WTC11 (cell line): ENCODE data around the gene NHS. TPM values are rescaled to one million over a fixed set of nuclear protein-coding genes. Genes with fewer than 3 reads are reported as not detected.

Experiments
- ATAC-seq: fragments of 200-7000 bp; cut with Tn5 transposase; 2 replicates; pipeline ENCODE4 v1.10.0; 2021; ENCODE audit warnings: mild to moderate bottlenecking, moderate library complexity
- CTCF ChIA-PET: fragments of 300-600 bp; sonication (Branson Sonifier 250); formaldehyde crosslinking; loops from one replicate; lab custom pipeline; 2021; ENCODE audit warnings: antibody characterized with exemption; lab: Charles Lee
- POLR2A ChIA-PET: fragments of 350-600 bp; sonication (Branson Sonifier 250); formaldehyde crosslinking; loops from one replicate; lab custom pipeline; 2021; ENCODE audit warnings: antibody characterized with exemption; lab: Charles Lee
- DNase-seq: peaks from one replicate; pipeline ENCODE4 v3.0.0; 2021; ENCODE audit warnings: low spot score
- H3K27ac Mint-ChIP-seq: 2 replicates; pipeline ENCODE4 v1.8.0; 2021; ENCODE audit warnings: mixed read lengths
- H3K27me3 Mint-ChIP-seq: 2 replicates; pipeline ENCODE4 v1.8.0; 2021; ENCODE audit warnings: low read depth, mild to moderate bottlenecking, moderate library complexity, mixed read lengths
- H3K36me3 Mint-ChIP-seq: 2 replicates; pipeline ENCODE4 v1.8.0; 2021; ENCODE audit warnings: mixed read lengths
- H3K4me1 Mint-ChIP-seq: 2 replicates; pipeline ENCODE4 v1.8.0; 2022; ENCODE audit warnings: mixed read lengths
- H3K4me3 Mint-ChIP-seq: 2 replicates; pipeline ENCODE4 v1.8.0; 2021; ENCODE audit warnings: mild to moderate bottlenecking, moderate library complexity, mixed read lengths
- H3K9me3 Mint-ChIP-seq: 2 replicates; pipeline ENCODE4 v1.8.0; 2021; ENCODE audit warnings: mixed read lengths
- ELF4 ChIP-seq: sonication (generic); formaldehyde crosslinking; IDR thresholded peaks from 2 replicates; pipeline ENCODE4 v1.8.1; 2022; ENCODE audit warnings: low read depth, mild to moderate bottlenecking, moderate library complexity, missing genetic modification reagents
- ESRRA ChIP-seq: sonication (generic); formaldehyde crosslinking; IDR thresholded peaks from 2 replicates; pipeline ENCODE4 v1.8.1; 2022; ENCODE audit warnings: mild to moderate bottlenecking, missing genetic modification reagents, borderline replicate concordance
- GABPB1 ChIP-seq: sonication (generic); formaldehyde crosslinking; IDR thresholded peaks from 2 replicates; pipeline ENCODE4 v1.8.1; 2023; ENCODE audit warnings: mild to moderate bottlenecking, missing genetic modification reagents
- GRHL2 ChIP-seq: fragments of 250-450 bp; sonication (Bioruptor Pico); IDR thresholded peaks from 2 replicates; pipeline ENCODE4 v1.8.0; 2022; ENCODE audit warnings: mild to moderate bottlenecking, moderate library complexity; ENCODE audit not compliant: insufficient replicate concordance, severe bottlenecking
- GTF2I ChIP-seq: fragments of 250-450 bp; sonication (Bioruptor Pico); conservative IDR thresholded peaks from 2 replicates; pipeline ENCODE4 v1.4.0; 2021; ENCODE audit warnings: mild to moderate bottlenecking
- HMGA2 ChIP-seq: fragments of 250-450 bp; sonication (Bioruptor Pico); IDR thresholded peaks from 2 replicates; pipeline ENCODE4 v1.4.0; 2021; ENCODE audit warnings: mild to moderate bottlenecking, moderate library complexity
- IRF2 ChIP-seq: sonication (generic); formaldehyde crosslinking; IDR thresholded peaks from 2 replicates; pipeline ENCODE4 v1.8.0; 2022; ENCODE audit warnings: low read depth, missing genetic modification reagents, borderline replicate concordance
- NFATC4 ChIP-seq: fragments of 250-450 bp; sonication (Bioruptor Pico); IDR thresholded peaks from 2 replicates; pipeline ENCODE4 v1.9.0; 2021; ENCODE audit warnings: mild to moderate bottlenecking
- NFE2L1 ChIP-seq: sonication (generic); formaldehyde crosslinking; IDR thresholded peaks from 2 replicates; pipeline ENCODE4 v1.8.1; 2023; ENCODE audit warnings: missing genetic modification reagents
- NR2C2 ChIP-seq: sonication (generic); formaldehyde crosslinking; IDR thresholded peaks from 2 replicates; pipeline ENCODE4 v1.8.0; 2022; ENCODE audit warnings: mild to moderate bottlenecking, missing genetic modification reagents
- PRRX2 ChIP-seq: fragments of 250-450 bp; sonication (Bioruptor Pico); IDR thresholded peaks from 2 replicates; pipeline ENCODE4 v1.8.0; 2021; ENCODE audit warnings: mild to moderate bottlenecking
- SP1 ChIP-seq: sonication (generic); formaldehyde crosslinking; conservative IDR thresholded peaks from 2 replicates; pipeline ENCODE4 v1.8.1; 2022; ENCODE audit warnings: missing genetic modification reagents
- ZBTB21 ChIP-seq: sonication (generic); formaldehyde crosslinking; IDR thresholded peaks from 2 replicates; pipeline ENCODE4 v1.8.1; 2023; ENCODE audit warnings: mild to moderate bottlenecking, missing genetic modification reagents, borderline replicate concordance
- ZNF232 ChIP-seq: sonication (generic); formaldehyde crosslinking; IDR thresholded peaks from 2 replicates; pipeline ENCODE4 v1.8.0; 2022; ENCODE audit warnings: mild to moderate bottlenecking, missing genetic modification reagents
- total RNA-seq: library from RNA; stranded (reverse); gene quantifications from 3 replicates; pipeline ENCODE4 v1.2.3, GENCODE V29; 2021
- TF ChIP-seq, protein P1 (sequence below): sonication (generic); formaldehyde crosslinking; IDR thresholded peaks from 2 replicates; pipeline ENCODE4 v1.8.1; 2023; ENCODE audit warnings: mild to moderate bottlenecking, missing genetic modification reagents
- TF ChIP-seq, protein P2 (sequence below): sonication (generic); formaldehyde crosslinking; IDR thresholded peaks from 2 replicates; pipeline ENCODE4 v1.8.0; 2022; ENCODE audit warnings: mild to moderate bottlenecking, missing genetic modification reagents
- TF ChIP-seq, protein P3 (sequence below): sonication (generic); formaldehyde crosslinking; IDR thresholded peaks from 2 replicates; pipeline ENCODE4 v1.8.0; 2022; ENCODE audit warnings: mild to moderate bottlenecking, missing genetic modification reagents
- TF ChIP-seq, protein P4 (sequence below): sonication (generic); formaldehyde crosslinking; IDR thresholded peaks from 2 replicates; pipeline ENCODE4 v1.8.1; 2023; ENCODE audit warnings: mild to moderate bottlenecking, missing genetic modification reagents, moderate library complexity
- TF ChIP-seq, protein P5 (sequence below): fragments of 250-450 bp; sonication (Bioruptor Pico); conservative IDR thresholded peaks from 2 replicates; pipeline ENCODE4 v1.9.0; 2021; ENCODE audit warnings: mild to moderate bottlenecking
- TF ChIP-seq, protein P6 (sequence below): fragments of 250-450 bp; sonication (Bioruptor Pico); IDR thresholded peaks from 2 replicates; pipeline ENCODE4 v1.9.0; 2021; ENCODE audit warnings: moderate library complexity, mild to moderate bottlenecking, inconsistent platforms, borderline replicate concordance
- TF ChIP-seq, protein P7 (sequence below): sonication (generic); formaldehyde crosslinking; IDR thresholded peaks from 2 replicates; pipeline ENCODE4 v1.8.1; 2022; ENCODE audit warnings: mild to moderate bottlenecking, moderate library complexity, missing genetic modification reagents
- TF ChIP-seq, protein P8 (sequence below): sonication (generic); formaldehyde crosslinking; IDR thresholded peaks from 2 replicates; pipeline ENCODE4 v1.8.1; 2023; ENCODE audit warnings: mild to moderate bottlenecking, missing genetic modification reagents, moderate library complexity
- TF ChIP-seq, protein P9 (sequence below): sonication (generic); formaldehyde crosslinking; IDR thresholded peaks from 2 replicates; pipeline ENCODE4 v1.8.0; 2022; ENCODE audit warnings: mild to moderate bottlenecking, missing genetic modification reagents
- TF ChIP-seq, protein P10 (sequence below): sonication (generic); formaldehyde crosslinking; IDR thresholded peaks from 2 replicates; pipeline ENCODE4 v1.8.1; 2022; ENCODE audit warnings: missing genetic modification reagents, borderline replicate concordance

NHS gene
- total RNA-seq, 1 experiment from 2014 or later, result 5.8 TPM

DNA sequence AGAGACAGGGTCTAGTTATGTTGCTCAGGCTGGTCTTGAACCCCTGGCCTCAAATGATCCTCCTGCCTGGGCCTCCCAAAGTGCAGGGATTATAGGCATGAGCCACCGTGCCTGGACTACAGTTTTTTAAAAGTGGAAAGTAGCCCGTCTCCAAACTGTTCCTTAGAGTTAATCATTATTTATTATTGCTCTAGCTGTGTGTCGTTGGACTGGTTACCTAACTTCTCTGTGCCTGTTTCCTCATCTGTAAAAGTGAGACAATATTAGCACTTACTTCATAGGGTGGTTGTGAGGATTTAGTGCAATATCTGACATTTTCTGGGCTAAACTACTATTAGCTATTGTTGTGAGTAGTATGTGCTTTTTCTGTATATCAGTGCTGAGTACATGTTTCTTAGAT is 210.0 kb downstream of the NHS start (continued):
- TF ChIP-seq ELF4 (CRISPR knock-in tag) (no peak), NR2C2 (CRISPR knock-in tag) (no peak), NFE2L1 (CRISPR knock-in tag) (no peak), PRRX2 (no peak), NFATC4 (CRISPR knock-in tag) (no peak), GABPB1 (CRISPR knock-in tag) (no peak), GRHL2 (CRISPR knock-in tag) (no peak), IRF2 (CRISPR knock-in tag) (no peak), SP1 (CRISPR knock-in tag) (no peak)
- TF ChIP-seq, protein P1, sequence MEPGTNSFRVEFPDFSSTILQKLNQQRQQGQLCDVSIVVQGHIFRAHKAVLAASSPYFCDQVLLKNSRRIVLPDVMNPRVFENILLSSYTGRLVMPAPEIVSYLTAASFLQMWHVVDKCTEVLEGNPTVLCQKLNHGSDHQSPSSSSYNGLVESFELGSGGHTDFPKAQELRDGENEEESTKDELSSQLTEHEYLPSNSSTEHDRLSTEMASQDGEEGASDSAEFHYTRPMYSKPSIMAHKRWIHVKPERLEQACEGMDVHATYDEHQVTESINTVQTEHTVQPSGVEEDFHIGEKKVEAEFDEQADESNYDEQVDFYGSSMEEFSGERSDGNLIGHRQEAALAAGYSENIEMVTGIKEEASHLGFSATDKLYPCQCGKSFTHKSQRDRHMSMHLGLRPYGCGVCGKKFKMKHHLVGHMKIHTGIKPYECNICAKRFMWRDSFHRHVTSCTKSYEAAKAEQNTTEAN (CRISPR knock-in tag), result no peak
- TF ChIP-seq, protein P2, sequence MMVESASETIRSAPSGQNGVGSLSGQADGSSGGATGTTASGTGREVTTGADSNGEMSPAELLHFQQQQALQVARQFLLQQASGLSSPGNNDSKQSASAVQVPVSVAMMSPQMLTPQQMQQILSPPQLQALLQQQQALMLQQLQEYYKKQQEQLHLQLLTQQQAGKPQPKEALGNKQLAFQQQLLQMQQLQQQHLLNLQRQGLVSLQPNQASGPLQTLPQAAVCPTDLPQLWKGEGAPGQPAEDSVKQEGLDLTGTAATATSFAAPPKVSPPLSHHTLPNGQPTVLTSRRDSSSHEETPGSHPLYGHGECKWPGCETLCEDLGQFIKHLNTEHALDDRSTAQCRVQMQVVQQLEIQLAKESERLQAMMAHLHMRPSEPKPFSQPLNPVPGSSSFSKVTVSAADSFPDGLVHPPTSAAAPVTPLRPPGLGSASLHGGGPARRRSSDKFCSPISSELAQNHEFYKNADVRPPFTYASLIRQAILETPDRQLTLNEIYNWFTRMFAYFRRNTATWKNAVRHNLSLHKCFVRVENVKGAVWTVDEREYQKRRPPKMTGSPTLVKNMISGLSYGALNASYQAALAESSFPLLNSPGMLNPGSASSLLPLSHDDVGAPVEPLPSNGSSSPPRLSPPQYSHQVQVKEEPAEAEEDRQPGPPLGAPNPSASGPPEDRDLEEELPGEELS (CRISPR knock-in tag), result no peak
- TF ChIP-seq, protein P3, sequence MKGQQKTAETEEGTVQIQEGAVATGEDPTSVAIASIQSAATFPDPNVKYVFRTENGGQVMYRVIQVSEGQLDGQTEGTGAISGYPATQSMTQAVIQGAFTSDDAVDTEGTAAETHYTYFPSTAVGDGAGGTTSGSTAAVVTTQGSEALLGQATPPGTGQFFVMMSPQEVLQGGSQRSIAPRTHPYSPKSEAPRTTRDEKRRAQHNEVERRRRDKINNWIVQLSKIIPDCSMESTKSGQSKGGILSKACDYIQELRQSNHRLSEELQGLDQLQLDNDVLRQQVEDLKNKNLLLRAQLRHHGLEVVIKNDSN (CRISPR knock-in tag), result no peak
- TF ChIP-seq, protein P4, sequence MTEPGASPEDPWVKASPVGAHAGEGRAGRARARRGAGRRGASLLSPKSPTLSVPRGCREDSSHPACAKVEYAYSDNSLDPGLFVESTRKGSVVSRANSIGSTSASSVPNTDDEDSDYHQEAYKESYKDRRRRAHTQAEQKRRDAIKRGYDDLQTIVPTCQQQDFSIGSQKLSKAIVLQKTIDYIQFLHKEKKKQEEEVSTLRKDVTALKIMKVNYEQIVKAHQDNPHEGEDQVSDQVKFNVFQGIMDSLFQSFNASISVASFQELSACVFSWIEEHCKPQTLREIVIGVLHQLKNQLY (CRISPR knock-in tag), result no peak
- TF ChIP-seq, protein P5, sequence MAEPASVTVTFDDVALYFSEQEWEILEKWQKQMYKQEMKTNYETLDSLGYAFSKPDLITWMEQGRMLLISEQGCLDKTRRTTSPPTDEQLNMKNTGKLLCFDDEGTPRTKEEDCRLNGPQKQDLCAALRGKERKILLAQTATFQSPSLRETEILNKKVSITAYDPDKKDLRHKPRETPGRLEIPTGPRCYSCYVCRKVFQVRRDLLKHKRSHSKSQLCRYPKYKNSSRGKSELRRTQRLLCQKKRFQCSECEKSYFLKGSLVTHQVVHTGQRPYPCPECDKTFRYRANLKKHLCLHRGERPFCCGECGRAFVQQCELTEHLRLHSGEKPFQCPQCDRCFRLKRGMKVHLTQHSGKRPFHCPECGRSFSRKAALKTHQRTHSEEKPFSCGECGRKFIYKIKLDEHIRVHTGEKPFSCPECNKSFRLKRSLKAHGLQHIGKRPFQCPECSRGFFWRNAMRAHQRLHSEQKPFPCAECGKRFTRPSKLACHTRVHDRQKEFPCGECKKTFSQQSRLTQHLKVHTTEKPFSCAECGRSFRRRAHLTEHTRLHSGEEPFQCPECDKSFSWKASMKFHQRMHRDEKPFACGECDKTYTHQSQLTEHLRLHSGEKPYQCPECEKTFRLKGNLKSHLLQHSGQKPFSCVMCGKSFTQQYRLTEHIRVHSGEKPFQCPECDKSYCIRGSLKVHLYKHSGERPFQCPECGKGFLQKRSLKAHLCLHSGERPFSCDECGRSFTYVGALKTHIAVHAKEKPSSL (CRISPR knock-in tag), result no peak
- TF ChIP-seq, all 79 proteins: peak for 0

DNA sequence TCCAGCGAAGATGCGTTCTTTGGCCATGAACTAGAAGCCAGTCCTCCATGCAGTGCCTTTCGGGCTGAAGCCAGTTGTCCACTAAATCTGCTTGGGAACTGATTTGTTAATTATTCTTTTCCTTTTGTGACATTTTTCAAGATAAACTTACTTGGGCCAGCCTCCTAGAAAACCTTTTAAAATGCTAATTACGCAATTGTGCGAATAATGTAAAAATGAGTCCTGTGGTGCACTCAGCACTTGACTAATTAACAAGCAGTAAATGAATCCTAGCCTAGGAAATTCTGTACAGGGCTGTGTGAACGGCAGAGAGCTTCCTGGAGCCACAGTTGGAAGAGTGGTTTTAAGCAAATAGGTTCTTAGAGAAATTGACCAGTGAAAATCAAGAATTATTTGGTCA is 212.4 kb downstream of the NHS start:
- Mint-ChIP-seq H3K9me3 (no peaks in the 10 kb centered on the region), H3K4me1 (peaks cover 24% of the 10 kb centered on the region), H3K4me3 (no peak overlapping the region), H3K27me3 (no peaks in the 10 kb centered on the region), H3K27ac (no peak overlapping the region), H3K36me3 (no peaks in the 10 kb centered on the region)
- ChIA-PET CTCF (no interaction called here), POLR2A (no interaction called here)
- DNase-seq, result no peak
- ATAC-seq, result no peak
- TF ChIP-seq, protein P6, sequence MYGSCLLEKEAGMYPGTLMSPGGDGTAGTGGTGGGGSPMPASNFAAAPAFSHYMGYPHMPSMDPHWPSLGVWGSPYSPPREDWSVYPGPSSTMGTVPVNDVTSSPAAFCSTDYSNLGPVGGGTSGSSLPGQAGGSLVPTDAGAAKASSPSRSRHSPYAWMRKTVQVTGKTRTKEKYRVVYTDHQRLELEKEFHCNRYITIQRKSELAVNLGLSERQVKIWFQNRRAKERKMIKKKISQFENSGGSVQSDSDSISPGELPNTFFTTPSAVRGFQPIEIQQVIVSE (CRISPR knock-in tag), result no peak
- TF ChIP-seq, protein P7, sequence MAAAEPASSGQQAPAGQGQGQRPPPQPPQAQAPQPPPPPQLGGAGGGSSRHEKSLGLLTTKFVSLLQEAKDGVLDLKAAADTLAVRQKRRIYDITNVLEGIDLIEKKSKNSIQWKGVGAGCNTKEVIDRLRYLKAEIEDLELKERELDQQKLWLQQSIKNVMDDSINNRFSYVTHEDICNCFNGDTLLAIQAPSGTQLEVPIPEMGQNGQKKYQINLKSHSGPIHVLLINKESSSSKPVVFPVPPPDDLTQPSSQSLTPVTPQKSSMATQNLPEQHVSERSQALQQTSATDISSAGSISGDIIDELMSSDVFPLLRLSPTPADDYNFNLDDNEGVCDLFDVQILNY, result no peak
- TF ChIP-seq ESRRA (CRISPR knock-in tag) (no peak), ZNF232 (CRISPR knock-in tag) (no peak), GTF2I (CRISPR knock-in tag) (no peak), ZBTB21 (CRISPR knock-in tag) (no peak), HMGA2 (CRISPR knock-in tag) (no peak)
- TF ChIP-seq, protein P8, sequence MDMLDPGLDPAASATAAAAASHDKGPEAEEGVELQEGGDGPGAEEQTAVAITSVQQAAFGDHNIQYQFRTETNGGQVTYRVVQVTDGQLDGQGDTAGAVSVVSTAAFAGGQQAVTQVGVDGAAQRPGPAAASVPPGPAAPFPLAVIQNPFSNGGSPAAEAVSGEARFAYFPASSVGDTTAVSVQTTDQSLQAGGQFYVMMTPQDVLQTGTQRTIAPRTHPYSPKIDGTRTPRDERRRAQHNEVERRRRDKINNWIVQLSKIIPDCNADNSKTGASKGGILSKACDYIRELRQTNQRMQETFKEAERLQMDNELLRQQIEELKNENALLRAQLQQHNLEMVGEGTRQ (CRISPR knock-in tag), result no peak
- TF ChIP-seq, protein P9, sequence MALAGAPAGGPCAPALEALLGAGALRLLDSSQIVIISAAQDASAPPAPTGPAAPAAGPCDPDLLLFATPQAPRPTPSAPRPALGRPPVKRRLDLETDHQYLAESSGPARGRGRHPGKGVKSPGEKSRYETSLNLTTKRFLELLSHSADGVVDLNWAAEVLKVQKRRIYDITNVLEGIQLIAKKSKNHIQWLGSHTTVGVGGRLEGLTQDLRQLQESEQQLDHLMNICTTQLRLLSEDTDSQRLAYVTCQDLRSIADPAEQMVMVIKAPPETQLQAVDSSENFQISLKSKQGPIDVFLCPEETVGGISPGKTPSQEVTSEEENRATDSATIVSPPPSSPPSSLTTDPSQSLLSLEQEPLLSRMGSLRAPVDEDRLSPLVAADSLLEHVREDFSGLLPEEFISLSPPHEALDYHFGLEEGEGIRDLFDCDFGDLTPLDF (CRISPR knock-in tag), result no peak
- TF ChIP-seq, protein P10, sequence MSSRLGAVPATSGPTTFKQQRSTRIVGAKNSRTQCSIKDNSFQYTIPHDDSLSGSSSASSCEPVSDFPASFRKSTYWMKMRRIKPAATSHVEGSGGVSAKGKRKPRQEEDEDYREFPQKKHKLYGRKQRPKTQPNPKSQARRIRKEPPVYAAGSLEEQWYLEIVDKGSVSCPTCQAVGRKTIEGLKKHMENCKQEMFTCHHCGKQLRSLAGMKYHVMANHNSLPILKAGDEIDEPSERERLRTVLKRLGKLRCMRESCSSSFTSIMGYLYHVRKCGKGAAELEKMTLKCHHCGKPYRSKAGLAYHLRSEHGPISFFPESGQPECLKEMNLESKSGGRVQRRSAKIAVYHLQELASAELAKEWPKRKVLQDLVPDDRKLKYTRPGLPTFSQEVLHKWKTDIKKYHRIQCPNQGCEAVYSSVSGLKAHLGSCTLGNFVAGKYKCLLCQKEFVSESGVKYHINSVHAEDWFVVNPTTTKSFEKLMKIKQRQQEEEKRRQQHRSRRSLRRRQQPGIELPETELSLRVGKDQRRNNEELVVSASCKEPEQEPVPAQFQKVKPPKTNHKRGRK (CRISPR knock-in tag), result no peak
